SK-N-SH (cell line): ENCODE data around the gene PACSIN1.

ENCODE experiments used
- CTCF ChIP-seq: fragments of 200-600 bp; sonication (generic); IDR thresholded peaks from 2 replicates; pipeline ENCODE4 v1.6.1; 2017; ENCODE audit warnings: antibody characterized with exemption, mild to moderate bottlenecking, moderate library complexity
- EP300 ChIP-seq, 2 experiments: IDR thresholded peaks; 2 replicates each; pipeline versions ENCODE4 v1.4.0 to v1.6.1; 2012; ENCODE audit warnings: borderline replicate concordance in 1 of 2, low read depth in 1 of 2, low read length in 1 of 2
- FOXJ3 ChIP-seq: sonication (generic); formaldehyde crosslinking; IDR thresholded peaks from 2 replicates; pipeline ENCODE4 v1.5.1; 2020; ENCODE audit warnings: mild to moderate bottlenecking, missing genetic modification reagents
- GATA2 ChIP-seq: sonication (generic); formaldehyde crosslinking; IDR thresholded peaks from 2 replicates; pipeline ENCODE4 v1.5.0; 2020; ENCODE audit warnings: mild to moderate bottlenecking, missing genetic modification reagents
- MAX ChIP-seq: IDR thresholded peaks from 2 replicates; pipeline ENCODE4 v1.4.0; 2012; ENCODE audit warnings: low read depth
- POLR2AphosphoS5 ChIP-seq: IDR thresholded peaks from 2 replicates; pipeline ENCODE4 v1.6.1; 2012; ENCODE audit warnings: low read depth, low read length
- RCOR1 ChIP-seq: fragments of 150-350 bp; IDR thresholded peaks from 2 replicates; pipeline ENCODE4 v1.6.1; 2017; ENCODE audit warnings: antibody characterized with exemption, low read length
- REST ChIP-seq: IDR thresholded peaks from 2 replicates; pipeline ENCODE4 v1.6.1; 2012; ENCODE audit warnings: mild to moderate bottlenecking, low read depth, low read length, moderate library complexity
- RFX5 ChIP-seq: IDR thresholded peaks from 2 replicates; pipeline ENCODE4 v1.6.1; 2012; ENCODE audit warnings: mild to moderate bottlenecking, improper control_type of control experiment, low read length
- SIN3A ChIP-seq: IDR thresholded peaks from 2 replicates; pipeline ENCODE4 v1.6.1; 2012; ENCODE audit warnings: low read depth, mild to moderate bottlenecking, low read length, moderate library complexity, borderline replicate concordance

- TF ChIP-seq MAX (no peak), SIN3A (no peak), RCOR1 (no peak), CTCF (no peak), POLR2AphosphoS5 (no peak), GATA2 (no peak), EP300 (IDR thresholded peaks at IDR 0.05; ENCODE audit: borderline replicate concordance in 1 of 2, low read depth in 1 of 2, low read length in 1 of 2) (no peak), FOXJ3 (CRISPR knock-in tag) (no peak), RFX5 (no peak), REST (no peak)
Observed at GRCh38 chr6:34565722-34566137, 99.9 kb downstream of the PACSIN1 start.
